Lower leg skin (tissue), 3 donors: ENCODE data around the gene SLC8A1.

ENCODE experiments used
- POLR2A ChIP-seq, 2 donors: fragments of 450-650 bp; IDR thresholded peaks; one replicate each; pipeline ENCODE4 v1.6.1; 2016 to 2017; ENCODE audit warnings: antibody characterized with exemption in 2 of 2, mild to moderate bottlenecking in 1 of 2, moderate library complexity in 1 of 2
- TF ChIP-seq, protein P1 (sequence below), 3 donors: fragments of 450-650 bp; IDR thresholded peaks; one replicate each; pipeline ENCODE4 v1.5.1; 2016; ENCODE audit warnings: antibody characterized with exemption in 3 of 3, mild to moderate bottlenecking in 3 of 3, moderate library complexity in 2 of 3

DNA sequence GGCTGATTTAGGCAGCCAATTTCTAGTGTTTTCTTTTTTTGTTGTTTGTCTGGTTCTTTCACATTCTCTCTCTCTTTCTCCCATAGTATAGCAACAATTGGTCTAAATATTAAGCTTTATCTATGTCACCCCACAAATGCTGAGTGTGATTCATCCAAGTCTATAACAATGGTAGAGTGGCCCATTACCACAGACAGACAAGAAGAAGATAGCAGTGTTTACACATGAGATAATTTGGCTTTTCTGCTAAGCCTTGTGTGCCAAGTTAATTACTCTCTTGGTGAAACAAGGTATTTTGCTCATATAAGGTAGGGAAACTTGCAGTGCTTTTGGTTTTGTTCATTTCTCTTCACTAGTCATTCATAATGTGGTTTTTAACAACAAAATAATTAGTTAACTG, 166.5 kb downstream of the SLC8A1 start:
- TF ChIP-seq, protein P1, sequence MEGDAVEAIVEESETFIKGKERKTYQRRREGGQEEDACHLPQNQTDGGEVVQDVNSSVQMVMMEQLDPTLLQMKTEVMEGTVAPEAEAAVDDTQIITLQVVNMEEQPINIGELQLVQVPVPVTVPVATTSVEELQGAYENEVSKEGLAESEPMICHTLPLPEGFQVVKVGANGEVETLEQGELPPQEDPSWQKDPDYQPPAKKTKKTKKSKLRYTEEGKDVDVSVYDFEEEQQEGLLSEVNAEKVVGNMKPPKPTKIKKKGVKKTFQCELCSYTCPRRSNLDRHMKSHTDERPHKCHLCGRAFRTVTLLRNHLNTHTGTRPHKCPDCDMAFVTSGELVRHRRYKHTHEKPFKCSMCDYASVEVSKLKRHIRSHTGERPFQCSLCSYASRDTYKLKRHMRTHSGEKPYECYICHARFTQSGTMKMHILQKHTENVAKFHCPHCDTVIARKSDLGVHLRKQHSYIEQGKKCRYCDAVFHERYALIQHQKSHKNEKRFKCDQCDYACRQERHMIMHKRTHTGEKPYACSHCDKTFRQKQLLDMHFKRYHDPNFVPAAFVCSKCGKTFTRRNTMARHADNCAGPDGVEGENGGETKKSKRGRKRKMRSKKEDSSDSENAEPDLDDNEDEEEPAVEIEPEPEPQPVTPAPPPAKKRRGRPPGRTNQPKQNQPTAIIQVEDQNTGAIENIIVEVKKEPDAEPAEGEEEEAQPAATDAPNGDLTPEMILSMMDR (IDR thresholded peaks at IDR 0.05), result no peak
- no peak for TF ChIP-seq POLR2A (IDR thresholded peaks at IDR 0.05)
